K562 (cell line): ENCODE measurements around the gene TLR6. TPM values are rescaled to one million over a fixed set of nuclear protein-coding genes. Genes with fewer than 3 reads are reported as not detected.

Experiments used
- BDP1 ChIP-seq: IDR thresholded peaks from 3 replicates; pipeline ENCODE4 v1.6.1; 2011; ENCODE audit not compliant: insufficient read length, insufficient read depth
- CBX8 ChIP-seq: fragments of 200-600 bp; sonication (generic); IDR thresholded peaks from 2 replicates; pipeline ENCODE4 v1.6.1; 2012; ENCODE audit warnings: borderline replicate concordance, mixed run types, low read depth, mild to moderate bottlenecking, moderate library complexity, mixed read lengths, low read length, control low read depth, inconsistent platforms; ENCODE audit not compliant: poor library complexity, severe bottlenecking; ENCODE audit errors: extremely low read depth
- CLOCK ChIP-seq: fragments of 250-450 bp; sonication (Bioruptor Pico); IDR thresholded peaks from 2 replicates; pipeline ENCODE4 v1.4.0; 2020; ENCODE audit warnings: mild to moderate bottlenecking, moderate library complexity, borderline replicate concordance
- ETV5 ChIP-seq: sonication (generic); formaldehyde crosslinking; IDR thresholded peaks from 2 replicates; pipeline ENCODE4 v1.4.0; 2020; ENCODE audit warnings: low read depth, mild to moderate bottlenecking, missing genetic modification reagents
- GABPB1 ChIP-seq: sonication (generic); formaldehyde crosslinking; IDR thresholded peaks from 2 replicates; pipeline ENCODE4 v1.8.0; 2022; ENCODE audit warnings: mild to moderate bottlenecking, missing genetic modification reagents
- NR4A1 ChIP-seq, 2 experiments: fragments of 250-450 bp in 1 of 2; fragments of 450-650 bp in 1 of 2; sonication (Bioruptor Pico) in 1 of 2; IDR thresholded peaks; 2 replicates each; pipeline versions ENCODE4 v1.4.0 to v1.6.1; 2016 to 2020; ENCODE audit warnings: mild to moderate bottlenecking in 2 of 2, missing compliant biosample characterization in 1 of 2, missing genetic modification characterization in 1 of 2, moderate library complexity in 1 of 2
- PATZ1 ChIP-seq: fragments of 250-450 bp; sonication (Bioruptor Pico); IDR thresholded peaks from 2 replicates; pipeline ENCODE4 v1.5.0; 2020; ENCODE audit warnings: mild to moderate bottlenecking, borderline replicate concordance
- RBM25 ChIP-seq: fragments of 200-400 bp; formaldehyde crosslinking; IDR thresholded peaks from 2 replicates; pipeline ENCODE4 v1.6.1; 2018; ENCODE audit warnings: low read length, low read depth, moderate library complexity; ENCODE audit not compliant: severe bottlenecking
- ZFP91 ChIP-seq: sonication (generic); formaldehyde crosslinking; IDR thresholded peaks from 2 replicates; pipeline ENCODE4 v1.8.0; 2022; ENCODE audit warnings: mild to moderate bottlenecking, missing genetic modification reagents
- ZNF224 ChIP-seq: sonication (generic); formaldehyde crosslinking; IDR thresholded peaks from 2 replicates; pipeline ENCODE4 v1.8.0; 2022; ENCODE audit warnings: mild to moderate bottlenecking, missing genetic modification reagents
- polyA plus RNA-seq, 8 experiments: library from polyadenylated mRNA; depleted of rRNA in 4 of 8; stranded (reverse) in 5 of 8; unstranded in 3 of 8; fragments of >200 nt; fragmentation: Nextera tagmentation in 2 of 8; fragmentation: Illumina TruSeq in 1 of 8; extraction: Ambion mirVana in 2 of 8; extraction: Trizol in 1 of 8; gene quantifications; 2 replicates each; pipeline versions ENCODE4 v1.2.1 to v1.2.3, GENCODE V29; 2011 to 2014; ENCODE audit warnings: inconsistent platforms in 1 of 8, missing spikeins in 1 of 8
- total RNA-seq, 7 experiments: library from RNA; depleted of rRNA in 6 of 7; stranded (reverse); fragments of >200 nt in 6 of 7; fragmentation: Illumina TruSeq in 2 of 7; extraction: Trizol in 2 of 7; gene quantifications; 2 replicates each; pipeline versions ENCODE4 v1.2.1 to v1.2.3, GENCODE V29; 2011 to 2021; ENCODE audit warnings: low replicate concordance in 1 of 7
- TF ChIP-seq, protein P1 (sequence below): fragments of 450-650 bp; formaldehyde crosslinking; IDR thresholded peaks from 2 replicates; pipeline ENCODE4 v1.4.0; 2020; ENCODE audit warnings: mild to moderate bottlenecking, moderate library complexity
- TF ChIP-seq, protein P2 (sequence below), 2 experiments: fragments of 450-650 bp; IDR thresholded peaks; 2 replicates each; pipeline ENCODE4 v1.6.1; 2016

The TLR6 gene
- total and polyA plus RNA-seq, 9 of the 15 experiments (the other 6 are each of a cell fraction or from before 2014, with no cell fraction given), result 0.08 to 1.9 (median 0.91) TPM

DNA sequence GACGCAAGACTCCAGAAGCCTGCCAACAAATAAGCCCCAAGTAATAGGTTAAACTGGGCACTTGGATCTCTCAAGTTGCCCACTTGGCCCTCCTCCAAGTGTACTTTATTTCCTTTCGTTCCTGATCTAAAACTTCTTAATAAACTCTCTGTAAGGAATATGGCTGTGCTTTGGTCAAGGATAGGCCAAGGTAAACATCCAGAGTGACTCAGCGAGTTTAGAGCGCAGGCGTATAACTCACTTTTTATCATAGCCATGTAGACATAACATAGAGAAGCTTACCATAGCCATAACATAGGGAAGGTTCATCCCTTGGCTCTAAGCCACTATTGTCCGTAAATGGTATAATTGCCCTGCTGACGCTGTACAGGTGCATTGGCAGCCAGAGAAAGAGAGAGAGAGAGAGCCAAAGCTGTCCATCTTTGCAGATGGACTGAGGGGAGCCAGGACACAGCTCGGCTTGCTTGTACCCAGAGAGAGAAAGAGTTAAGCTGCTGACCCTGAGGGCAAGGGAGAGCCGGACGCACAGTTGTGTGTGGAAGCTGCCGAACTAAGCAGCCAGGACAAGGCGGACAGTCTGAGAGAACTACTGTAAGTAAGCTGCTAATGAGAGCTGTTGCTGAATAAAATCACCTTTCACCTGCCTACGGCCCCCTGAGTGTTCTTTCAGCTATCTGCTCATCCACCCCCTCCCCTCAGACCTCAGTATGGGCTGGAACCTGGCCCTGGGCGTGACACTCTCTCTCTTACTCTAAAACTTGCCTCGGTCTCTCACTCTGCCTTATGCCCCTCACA is 53.9 kb downstream of the TLR6 start (continued):
- TF ChIP-seq ZFP91 (CRISPR knock-in tag), result no peak
- TF ChIP-seq, protein P1, sequence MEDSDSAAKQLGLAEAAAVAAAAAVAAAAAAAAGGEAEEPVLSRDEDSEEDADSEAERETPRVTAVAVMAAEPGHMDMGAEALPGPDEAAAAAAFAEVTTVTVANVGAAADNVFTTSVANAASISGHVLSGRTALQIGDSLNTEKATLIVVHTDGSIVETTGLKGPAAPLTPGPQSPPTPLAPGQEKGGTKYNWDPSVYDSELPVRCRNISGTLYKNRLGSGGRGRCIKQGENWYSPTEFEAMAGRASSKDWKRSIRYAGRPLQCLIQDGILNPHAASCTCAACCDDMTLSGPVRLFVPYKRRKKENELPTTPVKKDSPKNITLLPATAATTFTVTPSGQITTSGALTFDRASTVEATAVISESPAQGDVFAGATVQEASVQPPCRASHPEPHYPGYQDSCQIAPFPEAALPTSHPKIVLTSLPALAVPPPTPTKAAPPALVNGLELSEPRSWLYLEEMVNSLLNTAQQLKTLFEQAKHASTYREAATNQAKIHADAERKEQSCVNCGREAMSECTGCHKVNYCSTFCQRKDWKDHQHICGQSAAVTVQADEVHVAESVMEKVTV (CRISPR knock-in tag), result no peak
- no peak for TF ChIP-seq ZNF224 (CRISPR knock-in tag)
- no peak for TF ChIP-seq RBM25
- TF ChIP-seq GABPB1, result no peak
- TF ChIP-seq ETV5 (CRISPR knock-in tag), result no peak
- no peak for TF ChIP-seq NR4A1 (CRISPR knock-in tag; IDR thresholded peaks at IDR 0.05)
- TF ChIP-seq NR4A1 (tag; IDR thresholded peaks at IDR 0.05), result peak; percentile 83; the same call in 1 of the 2 replicates
- no peak for TF ChIP-seq PATZ1
- TF ChIP-seq, protein P2, sequence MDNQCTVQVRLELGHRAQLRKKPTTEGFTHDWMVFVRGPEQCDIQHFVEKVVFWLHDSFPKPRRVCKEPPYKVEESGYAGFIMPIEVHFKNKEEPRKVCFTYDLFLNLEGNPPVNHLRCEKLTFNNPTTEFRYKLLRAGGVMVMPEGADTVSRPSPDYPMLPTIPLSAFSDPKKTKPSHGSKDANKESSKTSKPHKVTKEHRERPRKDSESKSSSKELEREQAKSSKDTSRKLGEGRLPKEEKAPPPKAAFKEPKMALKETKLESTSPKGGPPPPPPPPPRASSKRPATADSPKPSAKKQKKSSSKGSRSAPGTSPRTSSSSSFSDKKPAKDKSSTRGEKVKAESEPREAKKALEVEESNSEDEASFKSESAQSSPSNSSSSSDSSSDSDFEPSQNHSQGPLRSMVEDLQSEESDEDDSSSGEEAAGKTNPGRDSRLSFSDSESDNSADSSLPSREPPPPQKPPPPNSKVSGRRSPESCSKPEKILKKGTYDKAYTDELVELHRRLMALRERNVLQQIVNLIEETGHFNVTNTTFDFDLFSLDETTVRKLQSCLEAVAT (IDR thresholded peaks at IDR 0.05), result no peak
- no peak for TF ChIP-seq CBX8
- TF ChIP-seq BDP1, result no peak
- no peak for TF ChIP-seq CLOCK (CRISPR knock-in tag)
